Neural crest cell (in vitro differentiated cells): ENCODE data around the gene OR6C70. TPM values are rescaled to one million over a fixed set of nuclear protein-coding genes. Genes with fewer than 3 reads are reported as not detected.
"Not testable (repeated sequence)": the region's sequence is repeated elsewhere in the genome, so short reads cannot be mapped to it uniquely, and the experiment has no call there.

Experiments
- DNase-seq: peaks from one replicate; pipeline ENCODE4 v3.0.0; 2021; ENCODE audit warnings: low read depth, mixed read lengths, low spot score
- H3K27ac Mint-ChIP-seq: one replicate; pipeline ENCODE4 v1.8.0; 2021; ENCODE audit warnings: mild to moderate bottlenecking, mixed read lengths; ENCODE audit not compliant: unreplicated experiment
- H3K27me3 Mint-ChIP-seq: 2 replicates; pipeline ENCODE4 v1.8.0; 2021; ENCODE audit warnings: low read depth, mild to moderate bottlenecking, mixed read lengths
- H3K36me3 Mint-ChIP-seq: 2 replicates; pipeline ENCODE4 v1.8.0; 2021; ENCODE audit warnings: low read depth, mild to moderate bottlenecking, mixed read lengths
- H3K4me1 Mint-ChIP-seq: 2 replicates; pipeline ENCODE4 v1.8.0; 2021; ENCODE audit warnings: mixed read lengths
- H3K4me3 Mint-ChIP-seq: one replicate; pipeline ENCODE4 v1.8.0; 2021; ENCODE audit warnings: mild to moderate bottlenecking, mixed read lengths
- H3K9me3 Mint-ChIP-seq: 2 replicates; pipeline ENCODE4 v1.8.0; 2021; ENCODE audit warnings: mixed read lengths
- total RNA-seq: library from RNA; stranded (reverse); gene quantifications from 2 replicates; pipeline ENCODE4 v1.2.1, GENCODE V29; 2021
- TF ChIP-seq, protein P1 (sequence below): fragments of 200-600 bp; sonication (generic); conservative IDR thresholded peaks from 2 replicates; pipeline ENCODE4 v1.5.0; 2021; ENCODE audit warnings: antibody characterized with exemption, mild to moderate bottlenecking

OR6C70 gene
- total RNA-seq, 1 donor from 2014 or later, result not detected

- Mint-ChIP-seq H3K4me1 (peaks cover 4% of the 10 kb centered on the region), H3K4me3 (no peak overlapping the region), H3K9me3 (no peaks in the 10 kb centered on the region), H3K36me3 (no peaks in the 10 kb centered on the region), H3K27ac (no peak overlapping the region), H3K27me3 (no peaks in the 10 kb centered on the region)
- no peak for DNase-seq
- TF ChIP-seq, protein P1, sequence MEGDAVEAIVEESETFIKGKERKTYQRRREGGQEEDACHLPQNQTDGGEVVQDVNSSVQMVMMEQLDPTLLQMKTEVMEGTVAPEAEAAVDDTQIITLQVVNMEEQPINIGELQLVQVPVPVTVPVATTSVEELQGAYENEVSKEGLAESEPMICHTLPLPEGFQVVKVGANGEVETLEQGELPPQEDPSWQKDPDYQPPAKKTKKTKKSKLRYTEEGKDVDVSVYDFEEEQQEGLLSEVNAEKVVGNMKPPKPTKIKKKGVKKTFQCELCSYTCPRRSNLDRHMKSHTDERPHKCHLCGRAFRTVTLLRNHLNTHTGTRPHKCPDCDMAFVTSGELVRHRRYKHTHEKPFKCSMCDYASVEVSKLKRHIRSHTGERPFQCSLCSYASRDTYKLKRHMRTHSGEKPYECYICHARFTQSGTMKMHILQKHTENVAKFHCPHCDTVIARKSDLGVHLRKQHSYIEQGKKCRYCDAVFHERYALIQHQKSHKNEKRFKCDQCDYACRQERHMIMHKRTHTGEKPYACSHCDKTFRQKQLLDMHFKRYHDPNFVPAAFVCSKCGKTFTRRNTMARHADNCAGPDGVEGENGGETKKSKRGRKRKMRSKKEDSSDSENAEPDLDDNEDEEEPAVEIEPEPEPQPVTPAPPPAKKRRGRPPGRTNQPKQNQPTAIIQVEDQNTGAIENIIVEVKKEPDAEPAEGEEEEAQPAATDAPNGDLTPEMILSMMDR, result no peak
Measured at GRCh38 chr12:55467836-55468235, 2.1 kb downstream of the OR6C70 start.

GRCh38 chr12:55464926-55465325, 5.0 kb downstream of the OR6C70 start:
- not testable (repeated sequence) for DNase-seq, H3K4me3 Mint-ChIP-seq, H3K4me1 Mint-ChIP-seq, H3K36me3 Mint-ChIP-seq, H3K27me3 Mint-ChIP-seq, H3K9me3 Mint-ChIP-seq, H3K27ac Mint-ChIP-seq

GRCh38 chr12:55448825-55449224, 21.1 kb downstream of the OR6C70 start:
- no peak overlapping the region for H3K27ac Mint-ChIP-seq
- no peak for DNase-seq
- no peaks in the 10 kb centered on the region for H3K4me1 Mint-ChIP-seq
- H3K4me3 Mint-ChIP-seq, result no peak overlapping the region
- H3K36me3 Mint-ChIP-seq, result no peaks in the 10 kb centered on the region
- no peaks in the 10 kb centered on the region for H3K27me3 Mint-ChIP-seq
- no peaks in the 10 kb centered on the region for H3K9me3 Mint-ChIP-seq
- TF ChIP-seq, protein P1, result no peak

GRCh38 chr12:55446326-55446725, 23.6 kb downstream of the OR6C70 start:
- Mint-ChIP-seq H3K4me1 (no peaks in the 10 kb centered on the region), H3K9me3 (peaks cover 4% of the 10 kb centered on the region), H3K4me3 (no peak overlapping the region), H3K36me3 (no peaks in the 10 kb centered on the region), H3K27me3 (no peaks in the 10 kb centered on the region), H3K27ac (no peak overlapping the region)
- TF ChIP-seq, protein P1, result peak; percentile 12
- no peak for DNase-seq

- DNase-seq, result no peak
- Mint-ChIP-seq H3K4me3 (no peak overlapping the region), H3K27me3 (no peaks in the 10 kb centered on the region), H3K4me1 (no peaks in the 10 kb centered on the region), H3K9me3 (peaks cover 5% of the 10 kb centered on the region), H3K27ac (no peak overlapping the region), H3K36me3 (no peaks in the 10 kb centered on the region)
- TF ChIP-seq, protein P1, result no peak
Measured at GRCh38 chr12:55445357-55445756, 24.6 kb downstream of the OR6C70 start.

GRCh38 chr12:55443776-55444175, 26.2 kb downstream of the OR6C70 start, which contains the start of gene OR6C2:
TSS of gene OR6C2 (plus strand) at chr12:55444076. CDS start at chr12:55452214, 8,138 bp downstream.
- no peak within 1 kb of the TSS for H3K27ac Mint-ChIP-seq
- TF ChIP-seq, protein P1, result no peak
- no peak for DNase-seq
- no peaks in the 10 kb centered on the region for H3K4me1 Mint-ChIP-seq
- no peak within 1 kb of the TSS for H3K4me3 Mint-ChIP-seq
- H3K36me3 Mint-ChIP-seq, result no peaks in the 10 kb centered on the region
- no peaks in the 10 kb centered on the region for H3K27me3 Mint-ChIP-seq
- peaks cover 11% of the 10 kb centered on the region for H3K9me3 Mint-ChIP-seq

GRCh38 chr12:55441233-55441632, 28.7 kb downstream of the OR6C70 start:
- H3K27ac Mint-ChIP-seq, H3K4me3 Mint-ChIP-seq, DNase-seq, H3K36me3 Mint-ChIP-seq, H3K27me3 Mint-ChIP-seq, H3K4me1 Mint-ChIP-seq: not testable (repeated sequence)
- H3K9me3 Mint-ChIP-seq, result peaks cover 13% of the 10 kb centered on the region
